T47D (cell line): ENCODE measurements around the gene SELENON.

ENCODE experiments used
- DNase-seq, 2 experiments: peaks; one replicate each; pipeline versions ENCODE4 v3.0.0 to v3.0.0-alpha.2; 2011 to 2012; ENCODE audit warnings: low read depth in 1 of 2, low spot score in 1 of 2
- JUND ChIP-seq: IDR thresholded peaks from 2 replicates; pipeline ENCODE4 v1.6.1; 2012; ENCODE audit warnings: low read depth
- in situ Hi-C: cut with HindIII; loops from 2 replicates; pipeline ENCODE4 v1.10.0; 2016; ENCODE audit warnings: low sequenced_read_pairs, low pct_unique_long_range_greater_than_20kb

The SELENON gene

GRCh38 chr1:25809929-25810328, 9.9 kb downstream of the SELENON start:
- no peak for DNase-seq

GRCh38 chr1:25810341-25811299, 10.6 kb downstream of the SELENON start:
- peak in 1 of 2 experiments; percentile 43 for DNase-seq
- no peak for TF ChIP-seq JUND
- in situ Hi-C loops, result no loop called here

More at GRCh38 chr1:25809929-25810328, 9.9 kb downstream of the SELENON start:
- TF ChIP-seq JUND, result no peak
- in situ Hi-C loops, result no loop called here

- in situ Hi-C loops, result no loop called here
- DNase-seq, result no peak
- no peak for TF ChIP-seq JUND
These were observed 11.5 kb downstream of the SELENON start for GRCh38 chr1:25811384-25812082.

- TF ChIP-seq JUND, result no peak
- no peak for DNase-seq
- in situ Hi-C loops, result no loop called here
These were observed 13.2 kb downstream of the SELENON start for GRCh38 chr1:25813071-25813733.

- no peak for DNase-seq
- TF ChIP-seq JUND, result no peak
- in situ Hi-C loops, result no loop called here
These were observed 13.9 kb downstream of the SELENON start for GRCh38 chr1:25813734-25814471.

- in situ Hi-C loops, result no loop called here
- DNase-seq, result no peak
- no peak for TF ChIP-seq JUND
These were observed 14.6 kb downstream of the SELENON start for GRCh38 chr1:25814549-25815087.

- in situ Hi-C loops, result no loop called here
- no peak for TF ChIP-seq JUND
These were observed 15.5 kb downstream of the SELENON start for GRCh38 chr1:25815208-25816111.

GRCh38 chr1:25816112-25816718, 16.2 kb downstream of the SELENON start:
- in situ Hi-C loops, result no loop called here
- no peak for DNase-seq
- TF ChIP-seq JUND, result no peak

More at GRCh38 chr1:25815208-25816111, 15.5 kb downstream of the SELENON start:
- no peak for DNase-seq

- in situ Hi-C loops, result no loop called here
- DNase-seq, result peak in 1 of 2 experiments; percentile 61
- TF ChIP-seq JUND, result no peak
These were observed 18.0 kb downstream of the SELENON start for GRCh38 chr1:25817840-25818501.

GRCh38 chr1:25818569-25818968, 18.6 kb downstream of the SELENON start:
- no peak for DNase-seq
- in situ Hi-C loops, result no loop called here

More at GRCh38 chr1:25818569-25818968, 18.6 kb downstream of the SELENON start:
- TF ChIP-seq JUND, result no peak
